HepG2 (cell line): ENCODE results near the gene ITCH. TPM values are rescaled to one million over a fixed set of nuclear protein-coding genes. Genes with fewer than 3 reads are reported as not detected.

Source experiments
- ATAC-seq: fragments of 200-7000 bp; cut with Tn5 transposase; 3 replicates; pipeline ENCODE4 v1.9.1; 2020; ENCODE audit warnings: mild to moderate bottlenecking, moderate library complexity
- BruUV-seq: library from RNA; stranded (reverse); fragments of 400-500 nt; replicated peaks from 2 replicates; lab custom pipeline; 2021; lab: Mats Ljungman, UMichigan
- CTCF ChIA-PET: fragments of 300-600 bp; formaldehyde crosslinking; extraction: SDS; loops from one replicate; lab custom pipeline; 2021; ENCODE audit warnings: low total read pairs, inconsistent platforms, low intra/inter-chr PET ratio; lab: Yijun Ruan, JAX
- POLR2A ChIA-PET: fragments of 350-600 bp; sonication (Branson Sonifier 250); formaldehyde crosslinking; loops from one replicate; lab custom pipeline; 2020; ENCODE audit warnings: antibody characterized with exemption, inconsistent platforms; lab: Yijun Ruan, JAX
- DNase-seq: peaks from one replicate; pipeline ENCODE4 v3.0.0-alpha.2; 2015; ENCODE audit warnings: low spot score
- FAIRE-seq: peaks from 3 replicates; lab custom pipeline; 2011; peaks lifted over from hg19 to GRCh38; lab: Jason Lieb, UNC
- H2AFZ ChIP-seq: one replicate; pipeline ENCODE4 v1.6.1; 2011; ENCODE audit warnings: low read length, inconsistent platforms
- H3K27ac ChIP-seq: fragments of 300-600 bp; 3 replicates; pipeline ENCODE4 v1.8.0; 2011; ENCODE audit warnings: mixed run types, mild to moderate bottlenecking, mixed read lengths, low read length, inconsistent platforms; ENCODE audit not compliant: insufficient read depth; ENCODE audit errors: extremely low read length
- H3K27me3 ChIP-seq, 2 experiments: fragments of 200-600 bp in 1 of 2; 2 replicates in 1 of 2; 3 replicates in 1 of 2; pipeline versions ENCODE4 v1.6.0 to v1.8.0; 2011; ENCODE audit warnings: low read length in 2 of 2, mild to moderate bottlenecking in 2 of 2, moderate library complexity in 2 of 2, inconsistent platforms in 1 of 2; ENCODE audit not compliant: insufficient read depth in 2 of 2, control insufficient read depth in 1 of 2
- H3K36me3 ChIP-seq, 2 experiments: fragments of 200-600 bp in 1 of 2; replicated peaks in 1 of 2; 2 replicates in 1 of 2; 3 replicates in 1 of 2; pipeline versions ENCODE4 v1.5.1 to v1.8.0; 2011; ENCODE audit warnings: low read length in 2 of 2, inconsistent platforms in 1 of 2; ENCODE audit not compliant: insufficient read depth in 2 of 2, control insufficient read depth in 1 of 2
- H3K4me1 ChIP-seq: 2 replicates; pipeline ENCODE4 v1.5.1; 2012; ENCODE audit warnings: low read length, inconsistent platforms; ENCODE audit not compliant: insufficient read depth
- H3K4me2 ChIP-seq: 2 replicates; pipeline ENCODE4 v1.6.0; 2011; ENCODE audit warnings: low read depth, low read length, inconsistent platforms
- H3K4me3 ChIP-seq, 3 experiments: fragments of 200-600 bp in 1 of 3; sonication (generic), shearing (Covaris generic) in 1 of 3; replicated peaks in 1 of 3; 2 replicates each; pipeline ENCODE4 v1.5.1; 2011 to 2016; ENCODE audit warnings: low read length in 3 of 3, inconsistent platforms in 2 of 3, low read depth in 2 of 3, mild to moderate bottlenecking in 2 of 3, control low read depth in 1 of 3, mixed read lengths in 1 of 3; ENCODE audit not compliant: insufficient read depth in 1 of 3
- H3K79me2 ChIP-seq: one replicate; pipeline ENCODE4 v1.6.1; 2011; ENCODE audit warnings: low read length, inconsistent platforms; ENCODE audit not compliant: insufficient read depth
- H3K9ac ChIP-seq: 2 replicates; pipeline ENCODE4 v1.6.0; 2011; ENCODE audit warnings: mild to moderate bottlenecking, low read depth, low read length, inconsistent platforms; ENCODE audit not compliant: insufficient read depth
- H3K9me3 ChIP-seq: 2 replicates; pipeline ENCODE4 v1.5.1; 2012; ENCODE audit warnings: mild to moderate bottlenecking, low read length
- H4K20me1 ChIP-seq: 2 replicates; pipeline ENCODE4 v1.6.0; 2011; ENCODE audit warnings: inconsistent platforms, mild to moderate bottlenecking, low read length, moderate library complexity; ENCODE audit not compliant: insufficient read depth
- KDM5A ChIP-seq: fragments of 200-600 bp; sonication (generic); IDR thresholded peaks from 2 replicates; pipeline ENCODE4 v1.7.0; 2018; ENCODE audit warnings: antibody characterized with exemption, mild to moderate bottlenecking, low read length, borderline replicate concordance
- NRL ChIP-seq: sonication (generic); formaldehyde crosslinking; IDR thresholded peaks from 2 replicates; pipeline ENCODE4 v1.5.0; 2020; ENCODE audit warnings: missing genetic modification reagents, mild to moderate bottlenecking, moderate library complexity, borderline replicate concordance
- ONECUT2 ChIP-seq: sonication (generic); formaldehyde crosslinking; IDR thresholded peaks from 2 replicates; pipeline ENCODE4 v1.4.0; 2020; ENCODE audit warnings: missing genetic modification reagents
- POLR2AphosphoS5 ChIP-seq: IDR thresholded peaks from 2 replicates; pipeline ENCODE4 v1.6.1; 2012; ENCODE audit warnings: low read depth, low read length
- STAT5B ChIP-seq: sonication (generic); formaldehyde crosslinking; IDR thresholded peaks from 2 replicates; pipeline ENCODE4 v1.4.0; 2020; ENCODE audit warnings: missing genetic modification reagents
- ZFP1 ChIP-seq: IDR thresholded peaks from 2 replicates; pipeline ENCODE4 v1.6.1; 2016
- ZNF224 ChIP-seq: sonication (generic); formaldehyde crosslinking; IDR thresholded peaks from 2 replicates; pipeline ENCODE4 v1.5.0; 2020; ENCODE audit warnings: mild to moderate bottlenecking, missing genetic modification reagents
- ZNF709 ChIP-seq: sonication (generic); formaldehyde crosslinking; IDR thresholded peaks from 2 replicates; pipeline ENCODE4 v1.5.0; 2020; ENCODE audit warnings: mild to moderate bottlenecking, missing genetic modification reagents
- WGBS: methylation state at CpG from one replicate; pipeline ENCODE4 v1.1.6; 2017; ENCODE audit warnings: low lambda C conversion rate; 5-methylcytosine and 5-hydroxymethylcytosine counted together
- in situ Hi-C: cut with HindIII; loops from 2 replicates; pipeline ENCODE4 v1.10.0; 2017; ENCODE audit warnings: low pct_unique_long_range_greater_than_20kb; ENCODE audit not compliant: extremely low pct_ligation_motif_present
- intact Hi-C: fragments of 100-400 bp; cut with micrococcal nuclease; formaldehyde crosslinking; loops from one replicate; pipeline ENCODE4 v1.10.0; 2022; ENCODE audit not compliant: unreplicated experiment
- polyA plus RNA-seq, 8 experiments: library from polyadenylated mRNA; depleted of rRNA in 3 of 8; stranded (reverse) in 7 of 8; unstranded in 1 of 8; fragments of >200 nt; fragmentation: Illumina TruSeq in 4 of 8; extraction: Trizol in 4 of 8; gene quantifications; 2 replicates each; pipeline versions ENCODE4 v1.2.1 to v1.2.3, GENCODE V29; 2011 to 2016; ENCODE audit warnings: low read depth in 4 of 8, missing spikeins in 1 of 8, mixed read lengths in 1 of 8; ENCODE audit not compliant: insufficient read depth in 1 of 8
- total RNA-seq, 5 experiments: library from RNA; depleted of rRNA; stranded (reverse); fragments of >200 nt; fragmentation: Illumina TruSeq; extraction: Trizol; gene quantifications; 2 replicates each; pipeline ENCODE4 v1.2.3, GENCODE V29; 2016; ENCODE audit warnings: low read depth in 1 of 5
- TF ChIP-seq, protein P1 (sequence below): sonication (generic); formaldehyde crosslinking; IDR thresholded peaks from 2 replicates; pipeline ENCODE4 v1.5.1; 2020; ENCODE audit warnings: mild to moderate bottlenecking, moderate library complexity, missing genetic modification reagents

Gene ITCH
- total and polyA plus RNA-seq, 2 of the 13 experiments (the other 11 are each of a cell fraction or from before 2014, with no cell fraction given): 20.5 to 112 TPM

DNA sequence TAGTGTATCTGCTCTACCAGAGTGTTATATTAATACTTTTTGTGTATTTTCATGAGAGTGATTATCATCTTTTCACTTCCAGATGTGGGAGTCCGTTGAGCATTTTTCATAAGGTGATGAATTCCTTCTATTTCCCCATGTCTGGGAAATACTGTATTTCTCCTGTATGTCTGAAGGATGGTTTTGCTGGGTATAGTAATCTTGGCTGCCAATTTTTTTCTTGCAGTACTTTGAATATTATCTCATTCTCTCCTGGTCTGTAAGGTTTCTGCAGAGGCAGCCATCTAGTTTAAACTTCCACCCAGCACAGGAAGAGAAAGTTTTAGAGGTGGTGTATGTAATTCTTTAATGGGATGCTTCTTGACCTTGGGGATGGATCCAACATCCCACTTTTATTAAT, 137.8 kb downstream of the ITCH start:
- no peak overlapping the region for H3K4me3 ChIP-seq
- H4K20me1 ChIP-seq: no peaks in the 10 kb centered on the region
- peaks cover 16 to 58% of the 10 kb centered on the region in 2 experiments for H3K36me3 ChIP-seq
- H3K4me1 ChIP-seq: no peaks in the 10 kb centered on the region
- intact Hi-C loops: no loop called here
- no peak overlapping the region for H3K27ac ChIP-seq
- BruUV-seq: no TSS peak
- no peak overlapping the region for H2AFZ ChIP-seq
- DNase-seq (no peak), ATAC-seq (no peak), FAIRE-seq (no peak)
- no peak for TF ChIP-seq STAT5B (CRISPR knock-in tag)
- TF ChIP-seq ONECUT2 (CRISPR knock-in tag): no peak
- no peak for TF ChIP-seq KDM5A
- TF ChIP-seq, protein P1, sequence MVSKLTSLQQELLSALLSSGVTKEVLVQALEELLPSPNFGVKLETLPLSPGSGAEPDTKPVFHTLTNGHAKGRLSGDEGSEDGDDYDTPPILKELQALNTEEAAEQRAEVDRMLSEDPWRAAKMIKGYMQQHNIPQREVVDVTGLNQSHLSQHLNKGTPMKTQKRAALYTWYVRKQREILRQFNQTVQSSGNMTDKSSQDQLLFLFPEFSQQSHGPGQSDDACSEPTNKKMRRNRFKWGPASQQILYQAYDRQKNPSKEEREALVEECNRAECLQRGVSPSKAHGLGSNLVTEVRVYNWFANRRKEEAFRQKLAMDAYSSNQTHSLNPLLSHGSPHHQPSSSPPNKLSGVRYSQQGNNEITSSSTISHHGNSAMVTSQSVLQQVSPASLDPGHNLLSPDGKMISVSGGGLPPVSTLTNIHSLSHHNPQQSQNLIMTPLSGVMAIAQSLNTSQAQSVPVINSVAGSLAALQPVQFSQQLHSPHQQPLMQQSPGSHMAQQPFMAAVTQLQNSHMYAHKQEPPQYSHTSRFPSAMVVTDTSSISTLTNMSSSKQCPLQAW (CRISPR knock-in tag): no peak
- TF ChIP-seq ZFP1 (CRISPR knock-in tag): peak; percentile 74; the same call in 1 of the 2 replicates
- no peaks in the 10 kb centered on the region for H3K27me3 ChIP-seq
- no peak overlapping the region for H3K9ac ChIP-seq
- no peak overlapping the region for H3K4me2 ChIP-seq
- H3K79me2 ChIP-seq: peaks cover 13% of the 10 kb centered on the region
- in situ Hi-C loops: no loop called here
- WGBS: 94% methylated on average over 1 of the region's 1 CpG
- peaks cover 13% of the 10 kb centered on the region; the same call in 1 of the 2 replicates for H3K9me3 ChIP-seq
- ChIA-PET POLR2A (no interaction called here), CTCF (no interaction called here)

DNA sequence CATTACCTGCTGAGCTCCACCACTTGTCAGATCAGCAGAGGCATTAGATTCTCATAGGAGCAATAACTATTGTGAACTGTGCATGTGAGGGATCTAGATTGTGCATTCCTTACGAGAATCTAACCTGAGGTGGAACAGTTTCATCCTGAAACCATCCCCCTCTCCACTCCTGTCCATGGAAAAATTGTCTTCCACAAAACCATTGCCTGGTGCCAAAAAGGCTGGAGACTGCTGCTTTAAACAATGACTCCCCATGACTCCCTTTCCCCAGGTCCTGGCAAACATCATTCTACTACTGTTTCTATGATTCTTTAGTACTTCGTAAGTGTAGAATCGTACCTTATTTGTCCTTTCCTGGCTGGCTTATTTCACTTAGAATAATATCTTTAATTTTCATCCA, 143.4 kb downstream of the ITCH start:
- FAIRE-seq (no peak), ATAC-seq (no peak), DNase-seq (no peak)
- WGBS: 97% methylated on average over 3 of the region's 3 CpGs
- Histone ChIP-seq H2AFZ (no peak overlapping the region), H3K27me3 (no peaks in the 10 kb centered on the region), H3K79me2 (no peaks in the 10 kb centered on the region), H3K4me2 (no peak overlapping the region), H3K27ac (no peak overlapping the region), H4K20me1 (no peaks in the 10 kb centered on the region), H3K36me3 (peaks cover 27 to 66% of the 10 kb centered on the region in 2 experiments), H3K9ac (no peak overlapping the region), H3K4me1 (peaks cover 12% of the 10 kb centered on the region), H3K4me3 (no peak overlapping the region), H3K9me3 (no peaks in the 10 kb centered on the region)
- no TSS peak for BruUV-seq
- ChIA-PET POLR2A (interaction anchor here (1.4 kb wide), 1 partner anchor 9 kb away, joined by 3 read pairs; no protein-coding TSS in a partner anchor), CTCF (no interaction called here)
- TF ChIP-seq ZNF709 (CRISPR knock-in tag) (0 out of 2 replicates have a peak, but pooled peaks have one; percentile 25), ZNF224 (CRISPR knock-in tag) (no peak), POLR2AphosphoS5 (0 out of 2 replicates have a peak, but pooled peaks have one; percentile 16), NRL (CRISPR knock-in tag) (no peak)
- in situ Hi-C loops: no loop called here
- intact Hi-C loops: no loop called here
